ENCODE results near the gene DOCK8. TPM values are rescaled to one million over a fixed set of nuclear protein-coding genes. Genes with fewer than 3 reads are reported as not detected.
"Not testable (repeated sequence)": the region's sequence is repeated elsewhere in the genome, so short reads cannot be mapped to it uniquely, and the experiment has no call there.

The DOCK8 gene
- total and polyA plus RNA-seq, 3 donors from 2014 or later: 46.7 to 63.9 (median 51.4) TPM

- intact Hi-C loops (cut with DNase I; ENCODE audit: low total_unique reads): no loop called here
- H3K27me3 ChIP-seq: no peaks in the 10 kb centered on the region
- no peaks in the 10 kb centered on the region for H3K36me3 ChIP-seq (ENCODE audit: low read depth, missing control alignments)
- H3K9me3 ChIP-seq: no peaks in the 10 kb centered on the region
- H3K4me1 ChIP-seq: no peaks in the 10 kb centered on the region
- DNase-seq: no peak
- H3K27ac ChIP-seq: peak overlapping the region; percentile 87 to 93
- peak overlapping the region; percentile 61 to 73 for H3K4me3 ChIP-seq
- TF ChIP-seq CTCF (IDR thresholded peaks at IDR 0.05) (no peak), POLR2A (IDR thresholded peaks at IDR 0.05) (no peak)
- 4% methylated on average over 7 to 9 of the region's 14 CpGs for WGBS, 2 donors
Measured at GRCh38 chr9:214351-214647, 366 bp upstream of the DOCK8 start.

- intact Hi-C loops (cut with DNase I; ENCODE audit: low total_unique reads): no loop called here
- TF ChIP-seq CTCF (IDR thresholded peaks at IDR 0.05) (no peak), POLR2A (IDR thresholded peaks at IDR 0.05) (no peak)
Measured at GRCh38 chr9:215631-216155, 1.0 kb downstream of the DOCK8 start.

DNA sequence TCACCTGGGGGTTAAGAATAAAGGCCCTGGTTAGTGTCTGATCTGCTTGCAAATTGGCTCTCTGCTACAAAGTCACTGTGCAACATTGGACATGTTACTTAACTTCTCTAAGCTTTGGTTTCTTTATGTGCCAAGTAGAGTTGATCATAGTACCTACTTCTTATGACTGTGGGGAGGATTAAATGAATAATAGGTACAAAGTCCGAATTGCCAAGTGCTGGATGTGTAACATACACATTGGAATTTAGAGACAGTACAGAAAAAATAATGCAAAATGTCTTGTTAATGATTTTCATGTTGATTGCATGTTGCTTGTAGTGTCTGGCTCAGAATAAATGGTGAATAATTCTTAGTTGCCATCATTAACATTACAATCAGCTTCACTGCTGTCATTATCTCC lies 2.2 kb downstream of the DOCK8 start:
- intact Hi-C loops (cut with DNase I; ENCODE audit: low total_unique reads): no loop called here
- WGBS, 2 donors: 65 to 76% methylated on average over 1 of the region's 1 CpG
- Histone ChIP-seq H3K4me1 (no peaks in the 10 kb centered on the region), H3K36me3 (ENCODE audit: low read depth, missing control alignments) (no peaks in the 10 kb centered on the region), H3K9me3 (no peaks in the 10 kb centered on the region), H3K27ac (no peak overlapping the region), H3K27me3 (no peaks in the 10 kb centered on the region), H3K4me3 (no peak overlapping the region)
- DNase-seq: no peak
- TF ChIP-seq CTCF (IDR thresholded peaks at IDR 0.05) (no peak), POLR2A (IDR thresholded peaks at IDR 0.05) (no peak)

More at GRCh38 chr9:215631-216155, 1.0 kb downstream of the DOCK8 start:
- H3K27me3 ChIP-seq: no peaks in the 10 kb centered on the region
- WGBS, 2 donors: 47 to 54% methylated on average over 6 of the region's 6 CpGs
- no peaks in the 10 kb centered on the region for H3K4me1 ChIP-seq
- no peaks in the 10 kb centered on the region for H3K36me3 ChIP-seq (ENCODE audit: low read depth, missing control alignments)
- H3K27ac ChIP-seq: peak overlapping the region; percentile 87 to 93
- peak overlapping the region; percentile 61 to 73 for H3K4me3 ChIP-seq
- H3K9me3 ChIP-seq: no peaks in the 10 kb centered on the region
- no peak for DNase-seq

DNA sequence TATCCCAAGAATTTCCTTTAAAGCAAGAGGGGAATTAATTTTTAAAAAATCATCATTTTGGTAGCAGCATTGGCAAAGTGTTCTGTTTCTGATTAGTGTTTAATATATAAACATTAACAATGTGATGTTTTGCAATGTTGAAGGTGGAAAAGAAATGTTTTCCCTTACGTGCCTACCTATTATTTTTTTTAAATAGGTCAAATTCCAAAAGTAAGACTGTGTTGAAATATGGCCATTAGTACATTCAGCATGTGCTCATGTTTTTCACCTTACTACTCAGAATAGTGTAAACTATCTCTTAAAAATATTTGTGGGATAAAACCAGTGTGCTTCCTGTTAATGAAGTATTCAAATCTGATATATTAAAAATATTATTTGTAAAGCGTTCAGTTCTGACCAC lies 3.3 kb downstream of the DOCK8 start:
- no peak for TF ChIP-seq CTCF (IDR thresholded peaks at IDR 0.05)
- TF ChIP-seq POLR2A (IDR thresholded peaks at IDR 0.05): no peak
- DNase-seq: no peak
- no peaks in the 10 kb centered on the region for H3K4me1 ChIP-seq
- intact Hi-C loops (cut with DNase I; ENCODE audit: low total_unique reads): no loop called here
- no peaks in the 10 kb centered on the region for H3K27me3 ChIP-seq
- H3K9me3 ChIP-seq: no peaks in the 10 kb centered on the region
- H3K36me3 ChIP-seq (ENCODE audit: low read depth, missing control alignments): no peaks in the 10 kb centered on the region
- H3K27ac ChIP-seq: no peak overlapping the region
- WGBS, 2 donors: 68 to 83% methylated on average over 2 of the region's 2 CpGs
- no peak overlapping the region for H3K4me3 ChIP-seq

GRCh38 chr9:219036-219435 lies 4.4 kb downstream of the DOCK8 start:
- WGBS, 2 donors: 87 to 94% methylated on average over 7 of the region's 7 CpGs
- H3K4me1 ChIP-seq; H3K27ac ChIP-seq; DNase-seq; H3K36me3 ChIP-seq (ENCODE audit: low read depth, missing control alignments); H3K9me3 ChIP-seq; intact Hi-C loops (cut with DNase I; ENCODE audit: low total_unique reads); H3K27me3 ChIP-seq; H3K4me3 ChIP-seq: not testable (repeated sequence)
